Measurements from ENCODE around the gene UTP18.

GRCh38 chr17:51224402-51225262 lies 35.7 kb upstream of the UTP18 start:
- no peak for TF ChIP-seq CTCF (IDR thresholded peaks at IDR 0.05)
- no peak for TF ChIP-seq MYBL2 (CRISPR knock-in tag; IDR thresholded peaks at IDR 0.05)
- no peak for TF ChIP-seq ARID4B (CRISPR knock-in tag; IDR thresholded peaks at IDR 0.05; ENCODE audit: borderline replicate concordance)
- no peak for TF ChIP-seq ESRRA (CRISPR knock-in tag; IDR thresholded peaks at IDR 0.05; ENCODE audit: borderline replicate concordance)
- TF ChIP-seq USF1 (CRISPR knock-in tag; IDR thresholded peaks at IDR 0.05) = no peak
- TF ChIP-seq MAX (CRISPR knock-in tag; IDR thresholded peaks at IDR 0.05) = no peak
- TF ChIP-seq NFYB (CRISPR knock-in tag; conservative IDR thresholded peaks at IDR 0.05; ENCODE audit: low read depth) = no peak
